ENCODE measurements around the gene LPIN1. TPM values are rescaled to one million over a fixed set of nuclear protein-coding genes. Genes with fewer than 3 reads are reported as not detected.

Gene LPIN1
- total RNA-seq, 2 experiments from 2014 or later: 115 to 128 TPM

- intact Hi-C loops (cut with DNase I, micrococcal nuclease): no loop called here
These were observed 25.7 kb upstream of the LPIN1 start for GRCh38 chr2:11720752-11721151.

GRCh38 chr2:11722292-11723060 lies 24.0 kb upstream of the LPIN1 start:
- no peaks in the 10 kb centered on the region for H3K36me3 Mint-ChIP-seq (ENCODE audit: low read depth)
- no peaks in the 10 kb centered on the region for H3K9me3 ChIP-seq (ENCODE audit: control insufficient read depth in 1 of 2, insufficient read depth in 1 of 2, low read length in 2 of 2)
- no peaks in the 10 kb centered on the region for H3K9me3 Mint-ChIP-seq
- H3K4me1 Mint-ChIP-seq (ENCODE audit: low read depth): peaks cover 9% of the 10 kb centered on the region
- no peak for TF ChIP-seq CTCF (IDR thresholded peaks at IDR 0.05)
- H3K4me3 ChIP-seq (ENCODE audit: low read length): no peak overlapping the region
- H3K27me3 Mint-ChIP-seq: peaks cover 44% of the 10 kb centered on the region
- no peak overlapping the region for H3K27ac Mint-ChIP-seq
- intact Hi-C loops (cut with DNase I, micrococcal nuclease): no loop called here
- H3K36me3 ChIP-seq (ENCODE audit: insufficient read depth, low read length): no peaks in the 10 kb centered on the region
- POLR2A ChIA-PET: no interaction called here
- DNase-seq (no peak), ATAC-seq (ENCODE audit: poor library complexity) (no peak)
- H3K4me3 Mint-ChIP-seq: no peak overlapping the region
- no peaks in the 10 kb centered on the region for H3K4me1 ChIP-seq (ENCODE audit: insufficient read depth, low read length)
- CTCF ChIA-PET: interaction anchor here (1.6 kb wide), 1 partner anchor 30 kb away, joined by 7 read pairs; no protein-coding TSS in a partner anchor
- peaks cover 0 to 4% of the 10 kb centered on the region in 2 experiments for H3K27me3 ChIP-seq (ENCODE audit: control insufficient read depth in 1 of 2, insufficient read depth in 2 of 2, low read length in 2 of 2)
- no peak overlapping the region for H3K27ac ChIP-seq (ENCODE audit: low read depth in 1 of 2, low read length in 2 of 2)

More at GRCh38 chr2:11720752-11721151, 25.7 kb upstream of the LPIN1 start:
- Mint-ChIP-seq H3K27ac (no peak overlapping the region), H3K4me3 (no peak overlapping the region), H3K4me1 (ENCODE audit: low read depth) (peaks cover 9% of the 10 kb centered on the region), H3K27me3 (peaks cover 53% of the 10 kb centered on the region), H3K36me3 (ENCODE audit: low read depth) (no peaks in the 10 kb centered on the region), H3K9me3 (no peaks in the 10 kb centered on the region)
- H3K36me3 ChIP-seq (ENCODE audit: insufficient read depth, low read length): no peaks in the 10 kb centered on the region
- H3K27ac ChIP-seq (ENCODE audit: low read depth in 1 of 2, low read length in 2 of 2): no peak overlapping the region
- H3K4me1 ChIP-seq (ENCODE audit: insufficient read depth, low read length): no peaks in the 10 kb centered on the region
- no peak for TF ChIP-seq CTCF (IDR thresholded peaks at IDR 0.05)
- peaks cover 0 to 10% of the 10 kb centered on the region in 2 experiments for H3K27me3 ChIP-seq (ENCODE audit: control insufficient read depth in 1 of 2, insufficient read depth in 2 of 2, low read length in 2 of 2)
- DNase-seq: no peak
- ChIA-PET CTCF (no interaction called here), POLR2A (no interaction called here)
- ATAC-seq (ENCODE audit: poor library complexity): no peak
- H3K9me3 ChIP-seq (ENCODE audit: control insufficient read depth in 1 of 2, insufficient read depth in 1 of 2, low read length in 2 of 2): no peaks in the 10 kb centered on the region
- no peak overlapping the region for H3K4me3 ChIP-seq (ENCODE audit: low read length)

- no peak for DNase-seq
- Mint-ChIP-seq H3K27me3 (peaks cover 39% of the 10 kb centered on the region), H3K9me3 (no peaks in the 10 kb centered on the region), H3K27ac (no peak overlapping the region), H3K4me3 (no peak overlapping the region), H3K36me3 (ENCODE audit: low read depth) (no peaks in the 10 kb centered on the region), H3K4me1 (ENCODE audit: low read depth) (peaks cover 9% of the 10 kb centered on the region)
- ATAC-seq (ENCODE audit: poor library complexity): no peak
- intact Hi-C loops (cut with DNase I, micrococcal nuclease): no loop called here
- Histone ChIP-seq H3K27me3 (ENCODE audit: control insufficient read depth in 1 of 2, insufficient read depth in 2 of 2, low read length in 2 of 2) (no peaks in the 10 kb centered on the region), H3K4me1 (ENCODE audit: insufficient read depth, low read length) (no peaks in the 10 kb centered on the region), H3K4me3 (ENCODE audit: low read length) (no peak overlapping the region), H3K9me3 (ENCODE audit: control insufficient read depth in 1 of 2, insufficient read depth in 1 of 2, low read length in 2 of 2) (no peaks in the 10 kb centered on the region), H3K27ac (ENCODE audit: low read depth in 1 of 2, low read length in 2 of 2) (no peak overlapping the region), H3K36me3 (ENCODE audit: insufficient read depth, low read length) (no peaks in the 10 kb centered on the region)
- TF ChIP-seq CTCF (IDR thresholded peaks at IDR 0.05): no peak
- ChIA-PET POLR2A (no interaction called here), CTCF (no interaction called here)
These were observed 23.4 kb upstream of the LPIN1 start for GRCh38 chr2:11723061-11723371.

All from CD4-positive, alpha-beta T cell (primary cell).